IMR-90 (cell line): ENCODE measurements around the gene NEURL2. TPM values are rescaled to one million over a fixed set of nuclear protein-coding genes. Genes with fewer than 3 reads are reported as not detected.

Experiments used
- ATAC-seq: fragments of 200-7000 bp; cut with Tn5 transposase; 2 replicates; pipeline ENCODE4 v1.9.1; 2020; ENCODE audit warnings: low read depth, mild to moderate bottlenecking, moderate library complexity
- BruUV-seq: library from RNA; stranded (reverse); fragments of 400-500 nt; replicated peaks from 2 replicates; lab custom pipeline; 2021; lab: Mats Ljungman, UMichigan
- CTCF ChIA-PET: fragments of 300-600 bp; formaldehyde crosslinking; extraction: SDS; loops from one replicate; lab custom pipeline; 2021; ENCODE audit warnings: antibody characterized with exemption; lab: Yijun Ruan, JAX
- POLR2A ChIA-PET: fragments of 300-600 bp; sonication (Branson Sonifier 250); formaldehyde crosslinking; loops from one replicate; lab custom pipeline; 2022; ENCODE audit warnings: antibody characterized with exemption; ENCODE audit not compliant: unreplicated experiment; lab: Charles Lee
- DNase-seq: peaks from one replicate; pipeline ENCODE4 v3.0.0; 2013
- H2AFZ ChIP-seq: replicated peaks from 2 replicates; pipeline ENCODE3; 2013; ENCODE audit warnings: low read length, mild to moderate bottlenecking; ENCODE audit not compliant: poor library complexity
- H2AK5ac ChIP-seq: 2 replicates; pipeline ENCODE4 v1.6.1; 2013; ENCODE audit warnings: low read depth, low read length, inconsistent platforms
- H2AK9ac ChIP-seq: replicated peaks from 2 replicates; pipeline ENCODE3; 2013; ENCODE audit warnings: mild to moderate bottlenecking, low read depth, low read length, moderate library complexity; ENCODE audit not compliant: poor library complexity
- H2BK120ac ChIP-seq: 2 replicates; pipeline ENCODE4 v1.6.1; 2013; ENCODE audit warnings: low read depth, low read length, inconsistent platforms
- H2BK15ac ChIP-seq: 3 replicates; pipeline ENCODE4 v1.6.1; 2013; ENCODE audit warnings: low read depth, low read length, inconsistent platforms
- H2BK20ac ChIP-seq: 2 replicates; pipeline ENCODE4 v1.6.1; 2013; ENCODE audit warnings: low read depth, mild to moderate bottlenecking, inconsistent platforms, low read length, moderate library complexity
- H2BK5ac ChIP-seq: 2 replicates; pipeline ENCODE4 v1.6.1; 2013; ENCODE audit warnings: mild to moderate bottlenecking, low read depth, low read length, inconsistent platforms; ENCODE audit not compliant: poor library complexity, severe bottlenecking
- H3K14ac ChIP-seq: replicated peaks from 2 replicates; pipeline ENCODE4 v1.6.1; 2013; ENCODE audit warnings: low read depth, low read length, inconsistent platforms
- H3K18ac ChIP-seq: 2 replicates; pipeline ENCODE4 v1.6.1; 2013; ENCODE audit warnings: low read depth, low read length, control low read depth
- H3K23ac ChIP-seq: 2 replicates; pipeline ENCODE4 v1.6.1; 2013; ENCODE audit warnings: low read depth, low read length, inconsistent platforms
- H3K27ac ChIP-seq: 2 replicates; pipeline ENCODE4 v1.5.1; 2013; ENCODE audit warnings: mild to moderate bottlenecking, control low read depth, low read length; ENCODE audit not compliant: insufficient read depth
- H3K27me3 ChIP-seq: 2 replicates; pipeline ENCODE4 v1.6.1; 2013; ENCODE audit warnings: low read length; ENCODE audit not compliant: control insufficient read depth, insufficient read depth
- H3K36me3 ChIP-seq: 2 replicates; pipeline ENCODE4 v1.6.1; 2013; ENCODE audit warnings: low read length, mixed read lengths; ENCODE audit not compliant: control insufficient read depth, insufficient read depth
- H3K4ac ChIP-seq: 2 replicates; pipeline ENCODE4 v1.6.1; 2013; ENCODE audit warnings: low read depth, low read length, inconsistent platforms
- H3K4me1 ChIP-seq: 2 replicates; pipeline ENCODE4 v1.6.1; 2013; ENCODE audit warnings: low read length, mixed read lengths; ENCODE audit not compliant: control insufficient read depth, insufficient read depth
- H3K4me2 ChIP-seq: 2 replicates; pipeline ENCODE4 v1.6.1; 2013; ENCODE audit warnings: low read depth, mild to moderate bottlenecking, control low read depth, low read length, moderate library complexity
- H3K4me3 ChIP-seq: 2 replicates; pipeline ENCODE4 v1.5.1; 2013; ENCODE audit warnings: low read depth, mild to moderate bottlenecking, control low read depth, low read length, moderate library complexity; ENCODE audit not compliant: insufficient read depth
- H3K56ac ChIP-seq: 2 replicates; pipeline ENCODE4 v1.6.1; 2013; ENCODE audit warnings: low read length, inconsistent platforms; ENCODE audit not compliant: insufficient read depth; ENCODE audit errors: extremely low read depth
- H3K79me1 ChIP-seq, 2 experiments: 2 replicates each; pipeline ENCODE4 v1.6.1; 2013; ENCODE audit warnings: low read length in 2 of 2, inconsistent platforms in 1 of 2, low read depth in 1 of 2
- H3K9ac ChIP-seq: 2 replicates; pipeline ENCODE4 v1.6.1; 2013; ENCODE audit warnings: low read depth, low read length, control low read depth
- H3K9me1 ChIP-seq: 2 replicates; pipeline ENCODE4 v1.6.1; 2013; ENCODE audit warnings: low read length, inconsistent platforms; ENCODE audit not compliant: insufficient read depth
- H3K9me3 ChIP-seq: 2 replicates; pipeline ENCODE4 v1.6.1; 2013; ENCODE audit warnings: low read length; ENCODE audit not compliant: control insufficient read depth, insufficient read depth
- H4K20me1 ChIP-seq: 2 replicates; pipeline ENCODE4 v1.6.1; 2013; ENCODE audit warnings: low read length, inconsistent platforms; ENCODE audit not compliant: insufficient read depth
- H4K5ac ChIP-seq: 2 replicates; pipeline ENCODE4 v1.6.1; 2013; ENCODE audit warnings: mild to moderate bottlenecking, low read depth, low read length, control low read depth
- H4K8ac ChIP-seq, 2 experiments: 2 replicates each; pipeline ENCODE4 v1.6.1; 2013; ENCODE audit warnings: low read depth in 2 of 2, low read length in 2 of 2, control low read depth in 1 of 2, inconsistent platforms in 1 of 2
- H4K91ac ChIP-seq: 2 replicates; pipeline ENCODE4 v1.6.1; 2013; ENCODE audit warnings: low read depth, low read length, inconsistent platforms; ENCODE audit not compliant: insufficient read depth
- BHLHE40 ChIP-seq: fragments of 150-350 bp; IDR thresholded peaks from 2 replicates; pipeline ENCODE4 v1.6.1; 2016; ENCODE audit warnings: mild to moderate bottlenecking, low read depth, low read length
- CEBPB ChIP-seq: IDR thresholded peaks from 2 replicates; pipeline ENCODE4 v1.6.1; 2012; ENCODE audit warnings: low read depth, low read length, improper control_type of control experiment
- MAZ ChIP-seq: IDR thresholded peaks from 2 replicates; pipeline ENCODE4 v1.6.1; 2012; ENCODE audit warnings: low read depth, mild to moderate bottlenecking, low read length, improper control_type of control experiment, moderate library complexity, borderline replicate concordance
- RFX5 ChIP-seq: IDR thresholded peaks from 2 replicates; pipeline ENCODE4 v1.8.0; 2012; ENCODE audit warnings: low read depth, mild to moderate bottlenecking, low read length, moderate library complexity
- SMC3 ChIP-seq: fragments of 150-350 bp; IDR thresholded peaks from 2 replicates; pipeline ENCODE4 v1.6.1; 2016; ENCODE audit warnings: low read depth, mild to moderate bottlenecking, antibody characterized with exemption, low read length, moderate library complexity
- WGBS, 2 experiments: methylation state at CpG; one replicate each; pipeline versions ENCODE4 v1.1.5 to v1.1.7; 2013; ENCODE audit warnings: missing lambda C conversion rate in 2 of 2; ENCODE audit not compliant: insufficient read length in 1 of 2; ENCODE audit errors: extremely low coverage in 2 of 2; 5-methylcytosine and 5-hydroxymethylcytosine counted together
- dilution Hi-C: fragments of 300-500 bp; cut with HindIII; formaldehyde crosslinking; loops from one replicate; pipeline ENCODE4 v1.14.3; 2018; ENCODE audit warnings: low sequenced_read_pairs; ENCODE audit not compliant: unreplicated experiment
- in situ Hi-C: fragments of 300-500 bp; cut with MboI; formaldehyde crosslinking; loops from 3 replicates; pipeline ENCODE4 v1.14.3; 2019; ENCODE audit warnings: low sequenced_read_pairs, inconsistent platforms, mixed read lengths
- intact Hi-C: fragments of 100-400 bp; cut with micrococcal nuclease; formaldehyde crosslinking; loops from 2 replicates; pipeline ENCODE4 v1.10.0; 2022
- polyA plus RNA-seq, 3 experiments: library from polyadenylated mRNA; depleted of rRNA; stranded (reverse); fragments of >200 nt; gene quantifications; 2 replicates each; pipeline ENCODE4 v1.2.3, GENCODE V29; 2012; ENCODE audit warnings: low replicate concordance in 1 of 3
- total RNA-seq: library from RNA; depleted of rRNA; stranded (reverse); fragments of >200 nt; gene quantifications from 2 replicates; pipeline ENCODE4 v1.2.3, GENCODE V29; 2012

Gene NEURL2
- total and polyA plus RNA-seq, 2 of the 4 experiments (the other 2 are of a cell fraction), result 1.1 to 2.5 TPM

DNA sequence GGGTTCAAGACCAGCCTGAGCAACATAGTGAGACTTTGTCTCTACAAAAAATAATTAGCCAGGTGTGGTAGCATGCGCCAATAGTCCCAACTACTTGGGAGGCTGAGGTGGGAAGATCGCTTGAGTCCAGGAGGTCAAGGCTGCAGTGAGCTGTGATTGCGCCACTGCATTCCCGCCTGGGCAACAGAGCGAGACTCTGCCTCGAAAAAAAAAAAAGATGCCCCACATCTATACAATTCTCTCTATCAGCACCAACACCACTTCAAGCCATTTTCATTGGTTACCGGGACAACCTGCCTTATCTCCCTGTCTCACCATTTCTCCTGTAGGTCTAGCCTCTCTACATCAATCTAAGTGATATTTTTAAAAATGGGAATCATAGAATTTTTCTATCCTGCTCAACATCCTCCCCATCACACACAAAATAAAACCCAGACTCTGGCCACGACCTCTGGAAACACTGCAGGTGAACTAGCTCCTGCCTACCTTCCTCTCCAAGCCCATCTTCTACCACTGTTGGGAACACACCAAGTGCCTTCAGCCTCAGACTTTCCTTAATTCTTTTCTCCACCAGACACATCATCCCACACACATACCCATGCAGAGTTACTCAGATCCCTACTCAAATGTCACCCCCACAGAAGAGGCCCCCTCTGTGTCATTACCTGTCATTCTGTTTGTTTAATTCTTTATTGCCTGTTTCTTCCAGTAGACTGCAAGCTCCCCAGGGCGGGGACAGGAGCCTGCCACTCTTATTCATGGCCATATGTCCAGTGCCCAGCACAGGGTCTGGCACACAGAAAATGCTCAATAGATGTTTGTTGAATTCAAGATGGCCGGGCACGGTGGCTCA lies 30.6 kb upstream of the NEURL2 start:
- H4K8ac ChIP-seq, result no peak overlapping the region
- BruUV-seq, result no TSS peak

More for the DNA sequence above, 30.6 kb upstream of the NEURL2 start:
- intact Hi-C loops, result no loop called here
- Histone ChIP-seq H2AK5ac (no peak overlapping the region), H4K91ac (no peak overlapping the region), H3K9me1 (no peaks in the 10 kb centered on the region; the same call in 1 of the 2 replicates), H4K5ac (no peak overlapping the region), H2BK120ac (no peak overlapping the region), H2BK15ac (no peak overlapping the region), H3K4me3 (no peak overlapping the region), H2BK20ac (no peak overlapping the region), H3K14ac (no peak overlapping the region), H3K56ac (no peak overlapping the region), H3K23ac (no peak overlapping the region), H3K18ac (no peak overlapping the region; the same call in 1 of the 2 replicates), H3K4me1 (peaks cover 30% of the 10 kb centered on the region), H3K4me2 (no peak overlapping the region), H2AFZ (no peak overlapping the region), H3K9ac (no peak overlapping the region), H3K79me1 (no peaks in the 10 kb centered on the region), H2AK9ac (no peak overlapping the region), H4K20me1 (no peaks in the 10 kb centered on the region), H3K27ac (no peak overlapping the region), H3K36me3 (no peaks in the 10 kb centered on the region), H3K9me3 (no peaks in the 10 kb centered on the region), H2BK5ac (no peak overlapping the region), H3K27me3 (no peaks in the 10 kb centered on the region), H3K4ac (no peak overlapping the region)
- ATAC-seq (no peak), DNase-seq (peak; percentile 30)
- TF ChIP-seq MAZ (no peak), BHLHE40 (no peak), SMC3 (no peak), RFX5 (no peak), CEBPB (0 out of 2 replicates have a peak, but pooled peaks have one; percentile 1)
- POLR2A ChIA-PET, result interaction anchor here (0.6 kb wide), 1 partner anchor 9 kb away, joined by 3 read pairs; no protein-coding TSS in a partner anchor
- dilution Hi-C loops, result no loop called here
- CTCF ChIA-PET, result interaction anchor here (0.7 kb wide), 1 partner anchor 25 kb away, joined by 4 read pairs; no protein-coding TSS in a partner anchor
- in situ Hi-C loops, result loop anchor here (25.0 kb wide), 1 partner anchor 584 kb away; the partner anchor contains the start of gene SDC4
- WGBS, 2 experiments, result 80% methylated on average over 4 of the region's 11 CpGs; no CpG with 5 or more reads in 1 of the 2 experiments
